CD4-positive, alpha-beta T cell (primary cell): ENCODE measurements around the gene AGAP1. TPM values are rescaled to one million over a fixed set of nuclear protein-coding genes. Genes with fewer than 3 reads are reported as not detected.

Source experiments
- ATAC-seq: fragments of 200-7000 bp; cut with Tn5 transposase; one replicate; pipeline ENCODE4 v1.10.0; 2022; ENCODE audit warnings: mild to moderate bottlenecking; ENCODE audit not compliant: poor library complexity
- CTCF ChIA-PET: fragments of 350-600 bp; sonication (Branson Sonifier 250); formaldehyde crosslinking; loops from one replicate; lab custom pipeline; 2021; ENCODE audit warnings: antibody characterized with exemption, inconsistent platforms; lab: Charles Lee
- POLR2A ChIA-PET: fragments of 350-600 bp; sonication (Branson Sonifier 250); formaldehyde crosslinking; loops from one replicate; lab custom pipeline; 2021; ENCODE audit warnings: antibody characterized with exemption, inconsistent platforms; lab: Charles Lee
- DNase-seq, 14 experiments: peaks; one replicate each; pipeline ENCODE4 v3.0.0-alpha.2; 2013 to 2020; ENCODE audit warnings: mixed read lengths in 2 of 14
- H3K27ac ChIP-seq, 2 donors: one replicate each; pipeline versions ENCODE4 v1.5.1 to v1.7.0; 2013; ENCODE audit warnings: low read length in 2 of 2, low read depth in 1 of 2, mild to moderate bottlenecking in 1 of 2
- H3K27me3 ChIP-seq, 2 experiments: 1 replicate in 1 of 2; 2 replicates in 1 of 2; pipeline versions ENCODE4 v1.6.1 to v1.7.0; 2013; ENCODE audit warnings: low read length in 2 of 2, control low read depth in 1 of 2, mild to moderate bottlenecking in 1 of 2, moderate library complexity in 1 of 2; ENCODE audit not compliant: insufficient read depth in 2 of 2, control insufficient read depth in 1 of 2
- H3K36me3 ChIP-seq: one replicate; pipeline ENCODE4 v1.6.1; 2013; ENCODE audit warnings: low read length, control low read depth; ENCODE audit not compliant: insufficient read depth
- H3K4me1 ChIP-seq: one replicate; pipeline ENCODE4 v1.6.1; 2013; ENCODE audit warnings: low read length, control low read depth; ENCODE audit not compliant: insufficient read depth
- H3K4me3 ChIP-seq: one replicate; pipeline ENCODE4 v1.5.1; 2013; ENCODE audit warnings: mild to moderate bottlenecking, low read length, moderate library complexity
- H3K9me3 ChIP-seq, 2 experiments: 1 replicate in 1 of 2; 2 replicates in 1 of 2; pipeline versions ENCODE4 v1.6.1 to v1.7.0; 2013; ENCODE audit warnings: low read length in 2 of 2, mild to moderate bottlenecking in 2 of 2, control low read depth in 1 of 2, moderate library complexity in 1 of 2; ENCODE audit not compliant: control insufficient read depth in 1 of 2, insufficient read depth in 1 of 2
- H3K27ac Mint-ChIP-seq: one replicate; pipeline ENCODE4 v1.8.0; 2020; ENCODE audit warnings: mixed read lengths
- H3K27me3 Mint-ChIP-seq: one replicate; pipeline ENCODE4 v1.8.0; 2021; ENCODE audit warnings: mixed read lengths
- H3K36me3 Mint-ChIP-seq: one replicate; pipeline ENCODE4 v1.8.0; 2021; ENCODE audit warnings: low read depth, mixed read lengths
- H3K4me1 Mint-ChIP-seq: one replicate; pipeline ENCODE4 v1.8.0; 2021; ENCODE audit warnings: low read depth, mixed read lengths
- H3K4me3 Mint-ChIP-seq: one replicate; pipeline ENCODE4 v1.8.0; 2020; ENCODE audit warnings: mild to moderate bottlenecking, mixed read lengths
- H3K9me3 Mint-ChIP-seq: one replicate; pipeline ENCODE4 v1.8.0; 2020; ENCODE audit warnings: mixed read lengths
- CTCF ChIP-seq: fragments of 200-600 bp; IDR thresholded peaks from one replicate; pipeline ENCODE4 v1.8.0; 2022; ENCODE audit warnings: antibody characterized with exemption, mild to moderate bottlenecking
- intact Hi-C, 2 experiments: fragments of 100-400 bp; cut with DNase I in 1 of 2; cut with micrococcal nuclease in 1 of 2; formaldehyde crosslinking; loops; one replicate each; pipeline versions ENCODE4 v1.15.1 to v1.9.0; 2023 to 2025; cut with DNase I, micrococcal nuclease
- total RNA-seq, 174 experiments: library from RNA in 2 of 174; stranded (reverse) in 2 of 174; gene quantifications; one replicate each; pipeline ENCODE4 v1.2.3 and lab custom pipeline; 2021 to 2026

Gene AGAP1
- total RNA-seq, 2 experiments from 2014 or later: 2.6 to 3.1 TPM

- ChIA-PET POLR2A (no interaction called here), CTCF (no interaction called here)
- Mint-ChIP-seq H3K27ac (no peak overlapping the region), H3K27me3 (peaks cover 18% of the 10 kb centered on the region), H3K36me3 (no peaks in the 10 kb centered on the region), H3K4me3 (no peak overlapping the region), H3K4me1 (no peaks in the 10 kb centered on the region), H3K9me3 (no peaks in the 10 kb centered on the region)
- no peaks in the 10 kb centered on the region for H3K4me1 ChIP-seq
- H3K4me3 ChIP-seq: no peak overlapping the region
- ATAC-seq: no peak
- no peak overlapping the region for H3K27ac ChIP-seq
- intact Hi-C loops: no loop called here
- H3K27me3 ChIP-seq: no peaks in the 10 kb centered on the region
- DNase-seq: no peak
- H3K9me3 ChIP-seq: no peaks in the 10 kb centered on the region
- TF ChIP-seq CTCF: no peak
- no peaks in the 10 kb centered on the region for H3K36me3 ChIP-seq
Observed at GRCh38 chr2:235793163-235793752, 299.4 kb downstream of the AGAP1 start.

GRCh38 chr2:235799281-235799680, 305.4 kb downstream of the AGAP1 start:
- H3K9me3 ChIP-seq: peaks cover 0 to 8% of the 10 kb centered on the region in 2 experiments
- H3K4me1 ChIP-seq: no peaks in the 10 kb centered on the region
- H3K4me3 ChIP-seq: no peak overlapping the region
- ChIA-PET CTCF (no interaction called here), POLR2A (no interaction called here)
- no peak overlapping the region for H3K27ac ChIP-seq
- no peak overlapping the region for H3K4me3 Mint-ChIP-seq
- H3K27ac Mint-ChIP-seq: no peak overlapping the region
- intact Hi-C loops: no loop called here
- no peaks in the 10 kb centered on the region for H3K36me3 ChIP-seq
- no peak for ATAC-seq
- TF ChIP-seq CTCF: no peak
- peaks cover 6% of the 10 kb centered on the region for H3K27me3 Mint-ChIP-seq
- H3K36me3 Mint-ChIP-seq: no peaks in the 10 kb centered on the region
- H3K9me3 Mint-ChIP-seq: no peaks in the 10 kb centered on the region
- H3K27me3 ChIP-seq: no peaks in the 10 kb centered on the region
- H3K4me1 Mint-ChIP-seq: no peaks in the 10 kb centered on the region
- no peak for DNase-seq

GRCh38 chr2:235802542-235802941, 308.7 kb downstream of the AGAP1 start:
- no peak for TF ChIP-seq CTCF
- Histone ChIP-seq H3K4me1 (no peaks in the 10 kb centered on the region), H3K27ac (no peak overlapping the region), H3K4me3 (no peak overlapping the region), H3K27me3 (peaks cover 0 to 4% of the 10 kb centered on the region in 2 experiments), H3K36me3 (no peaks in the 10 kb centered on the region), H3K9me3 (peaks cover 0 to 8% of the 10 kb centered on the region in 2 experiments)
- Mint-ChIP-seq H3K36me3 (no peaks in the 10 kb centered on the region), H3K27ac (no peak overlapping the region), H3K9me3 (no peaks in the 10 kb centered on the region), H3K4me3 (no peak overlapping the region), H3K4me1 (no peaks in the 10 kb centered on the region), H3K27me3 (peaks cover 19% of the 10 kb centered on the region)
- POLR2A ChIA-PET: no interaction called here
- no peak for ATAC-seq
- intact Hi-C loops: no loop called here
- CTCF ChIA-PET: no interaction called here
- no peak for DNase-seq
